SIG-M5 treated with dmso at 0.1 percent for 504 hours (cell line): ENCODE results near the gene IL1RAPL2.
"Not testable (repeated sequence)": the region's sequence is repeated elsewhere in the genome, so short reads cannot be mapped to it uniquely, and the experiment has no call there.

Experiments
- DNase-seq: peaks from one replicate; lab custom pipeline; 2025; ENCODE audit not compliant: unreplicated experiment; lab: John Stamatoyannopoulos, UW

Gene IL1RAPL2

DNA sequence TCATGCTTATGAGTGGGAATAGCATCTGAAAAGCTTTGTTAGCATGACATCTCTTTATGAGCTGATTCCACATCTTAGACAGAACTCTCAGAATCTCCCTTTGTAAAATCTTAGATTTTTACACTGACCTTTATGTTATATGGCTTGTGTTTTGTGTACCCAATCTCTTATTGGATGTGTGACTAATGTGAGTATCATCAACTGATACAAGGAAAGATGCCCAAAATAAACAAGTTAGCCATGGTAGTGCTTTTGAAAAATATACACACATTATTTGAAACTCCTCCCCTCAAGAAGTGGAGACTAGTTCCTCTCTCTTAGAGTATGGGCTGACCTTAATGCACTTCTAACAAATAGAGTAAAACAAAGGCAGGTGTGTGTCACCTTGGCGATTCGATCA, 1096.2 kb downstream of the IL1RAPL2 start:
- DNase-seq = no peak

DNA sequence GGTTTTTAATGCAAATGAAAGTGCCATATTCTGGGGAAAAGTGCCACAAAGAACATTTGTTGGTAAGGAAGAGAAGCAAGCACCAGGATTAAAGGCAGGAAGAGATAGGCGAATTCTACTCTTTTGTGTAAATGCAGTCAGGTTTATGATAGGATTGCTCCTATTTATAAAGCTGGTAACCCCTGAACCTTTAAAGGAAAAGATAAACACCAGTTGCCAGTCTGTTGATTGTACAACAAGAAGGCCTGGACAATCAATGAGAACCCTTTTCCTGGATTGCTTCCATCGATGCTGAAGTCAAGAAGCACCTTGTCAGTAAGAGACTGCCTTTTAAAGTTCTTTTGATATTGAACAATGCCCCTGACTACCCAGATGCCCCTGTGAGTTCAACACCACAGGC, 1098.2 kb downstream of the IL1RAPL2 start:
- DNase-seq = no peak

GRCh38 chrX:105684288-105684687, 1118.3 kb downstream of the IL1RAPL2 start:
- not testable (repeated sequence) for DNase-seq

DNA sequence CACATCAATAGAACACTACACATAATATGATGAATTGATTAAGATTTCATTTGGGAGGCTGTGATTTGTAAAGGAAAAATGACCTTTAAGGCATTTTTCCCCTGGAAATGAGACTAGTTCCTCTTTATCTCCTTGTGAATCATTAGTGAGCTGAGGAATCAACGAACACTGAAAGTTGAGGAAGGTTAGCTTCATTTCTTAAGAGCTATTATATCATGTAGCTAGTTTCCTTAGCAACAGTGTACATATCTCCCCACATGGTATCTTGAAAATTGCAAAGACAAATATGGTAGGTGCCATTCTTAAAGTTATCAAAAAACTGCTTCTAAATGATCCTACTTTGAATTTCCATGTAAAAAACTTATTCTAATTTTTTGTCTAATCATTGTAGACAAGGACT, 1128.8 kb downstream of the IL1RAPL2 start:
- no peak for DNase-seq

DNA sequence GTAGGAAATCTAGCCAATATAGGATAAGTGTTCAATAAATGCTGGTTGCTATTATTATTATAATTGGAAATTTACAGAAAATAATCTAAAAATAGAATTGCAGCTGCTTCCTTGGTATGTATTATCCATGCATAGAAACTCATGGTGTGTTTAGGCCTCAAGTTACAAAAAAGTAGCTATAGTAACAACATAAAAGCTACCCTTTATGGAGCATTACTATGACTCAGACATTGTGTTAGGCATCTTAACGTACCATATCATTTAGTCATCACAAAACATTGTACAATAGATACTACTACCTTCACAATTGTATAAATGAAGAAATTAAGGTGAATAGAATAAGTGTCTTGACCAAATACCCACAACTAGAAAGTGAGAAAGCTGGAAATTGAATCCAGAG, 1129.5 kb downstream of the IL1RAPL2 start:
- DNase-seq = no peak

GRCh38 chrX:105696870-105697269, 1130.9 kb downstream of the IL1RAPL2 start:
- DNase-seq = no peak

DNA sequence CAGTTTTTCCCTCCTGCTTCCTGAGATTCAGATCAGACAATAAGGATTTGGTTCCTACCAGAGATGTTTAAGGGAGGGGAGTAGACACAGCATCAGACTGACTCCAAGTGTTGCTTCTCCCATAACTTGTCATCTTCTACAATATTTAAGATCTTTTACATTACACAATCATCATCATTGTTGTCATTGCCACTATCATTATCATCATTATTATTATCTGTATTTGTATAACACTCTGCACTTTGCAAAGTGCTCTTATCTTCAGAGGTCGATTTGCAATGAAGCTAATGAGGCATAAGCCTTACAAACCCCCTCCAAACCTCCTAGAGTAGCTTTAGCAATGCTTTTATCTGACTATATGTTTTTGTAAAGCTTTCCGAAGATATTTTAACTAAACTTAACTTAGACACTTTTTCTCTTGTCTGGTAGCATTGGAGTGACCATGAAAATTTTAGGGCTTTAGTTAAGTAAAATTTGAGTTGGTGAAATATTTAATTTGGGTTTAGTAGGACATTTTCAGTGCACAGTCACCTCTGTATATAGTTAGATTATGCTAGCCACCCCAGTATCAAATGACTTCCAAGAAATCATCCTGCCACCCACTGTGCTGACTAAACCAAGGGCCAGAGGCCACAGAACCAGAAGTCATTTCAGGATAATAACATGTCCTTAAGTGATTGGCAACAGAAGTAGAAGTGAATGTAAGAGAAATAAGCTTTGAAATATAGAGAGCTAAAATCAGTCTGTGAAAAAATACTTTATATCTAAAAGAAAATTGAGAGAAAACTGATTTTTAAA, 1132.2 kb downstream of the IL1RAPL2 start:
- DNase-seq = no peak

- DNase-seq = no peak
These were observed 1134.3 kb downstream of the IL1RAPL2 start for GRCh38 chrX:105700331-105700730.

DNA sequence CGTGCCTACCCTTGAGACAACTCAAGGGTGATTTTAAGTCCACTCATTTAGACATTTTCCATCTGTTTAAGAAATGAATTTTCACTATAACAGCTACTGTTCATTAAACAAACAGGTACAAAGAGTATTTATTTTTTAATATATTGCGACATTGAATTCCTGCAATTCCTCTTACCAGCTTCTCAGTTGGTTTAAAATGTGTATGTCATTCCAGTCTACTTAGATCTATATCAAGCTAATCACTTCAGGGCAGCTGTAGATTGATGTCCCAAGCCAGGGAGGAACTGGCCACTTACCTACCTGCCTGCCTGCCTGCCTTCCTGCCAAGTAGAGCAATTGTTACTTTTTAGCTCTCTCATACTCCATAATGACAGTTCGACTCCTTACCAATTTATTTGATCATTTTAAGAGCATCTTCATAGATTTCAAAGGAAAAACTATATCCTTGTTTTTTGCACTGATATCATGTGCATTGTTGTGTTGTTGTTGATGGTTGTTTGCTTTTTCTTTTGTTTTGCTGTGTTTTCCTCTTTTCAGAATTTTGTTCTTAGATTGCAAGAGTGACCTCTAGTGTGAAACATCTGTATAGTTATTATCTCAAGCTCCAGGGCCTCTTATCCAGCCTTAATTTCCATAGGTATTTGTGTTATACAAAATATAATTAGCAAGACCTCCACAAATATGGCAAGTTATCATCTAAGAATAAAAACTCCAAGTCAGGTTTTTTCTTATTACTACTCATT, 1135.5 kb downstream of the IL1RAPL2 start:
- DNase-seq = peak; percentile 34

DNA sequence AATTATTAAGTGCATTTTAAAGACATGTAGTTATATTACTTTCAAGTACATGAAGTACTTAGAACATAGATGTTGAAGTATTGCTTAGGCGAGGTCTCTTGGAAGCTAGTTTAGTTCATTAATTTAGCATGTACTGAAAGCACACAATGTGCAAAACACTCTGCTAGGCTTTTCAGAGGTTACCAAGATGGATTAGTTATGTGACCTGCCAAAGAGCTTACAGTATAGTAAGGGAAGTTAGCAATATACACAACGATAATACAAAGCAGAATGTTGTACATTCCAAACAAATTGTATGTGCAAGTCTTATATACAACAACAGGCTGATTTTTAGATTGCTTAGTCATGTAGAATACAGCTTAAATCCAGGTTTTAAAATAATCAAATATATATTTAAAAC, 1137.9 kb downstream of the IL1RAPL2 start:
- no peak for DNase-seq

GRCh38 chrX:105706041-105706440, 1140.0 kb downstream of the IL1RAPL2 start:
- no peak for DNase-seq

GRCh38 chrX:105711805-105712204, 1145.8 kb downstream of the IL1RAPL2 start:
- DNase-seq = no peak

- no peak for DNase-seq
These were observed 1149.7 kb downstream of the IL1RAPL2 start for GRCh38 chrX:105715746-105716145.

- DNase-seq = no peak
These were observed 1158.2 kb downstream of the IL1RAPL2 start for GRCh38 chrX:105723966-105724735.

- no peak for DNase-seq
These were observed 1159.2 kb downstream of the IL1RAPL2 start for GRCh38 chrX:105725228-105725627.

GRCh38 chrX:105738162-105738561, 1172.2 kb downstream of the IL1RAPL2 start:
- DNase-seq = no peak

DNA sequence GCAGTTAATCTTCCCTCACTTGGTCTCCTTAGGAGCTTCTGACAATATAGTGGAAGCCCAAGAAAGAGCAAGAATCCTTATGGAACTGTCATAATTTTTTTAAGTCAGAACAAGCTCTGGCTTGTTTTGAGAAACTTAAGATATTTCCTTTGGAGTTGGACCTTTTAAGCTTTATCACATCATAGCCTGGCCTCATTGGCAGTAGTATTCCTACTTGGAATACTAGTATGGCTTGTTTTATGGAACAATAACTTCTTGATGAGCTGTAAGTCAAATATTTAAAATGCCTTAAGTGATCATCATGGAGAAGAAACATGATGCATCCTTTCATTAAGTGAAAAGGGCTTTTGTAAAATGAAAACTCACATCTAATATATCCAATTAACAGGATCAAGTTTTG, 1178.3 kb downstream of the IL1RAPL2 start:
- no peak for DNase-seq

GRCh38 chrX:105744946-105745345, 1178.9 kb downstream of the IL1RAPL2 start:
- DNase-seq = no peak

- DNase-seq = no peak
These were observed 1179.9 kb downstream of the IL1RAPL2 start for GRCh38 chrX:105745863-105746262.

GRCh38 chrX:105752338-105752956, 1186.4 kb downstream of the IL1RAPL2 start:
- no peak for DNase-seq

DNA sequence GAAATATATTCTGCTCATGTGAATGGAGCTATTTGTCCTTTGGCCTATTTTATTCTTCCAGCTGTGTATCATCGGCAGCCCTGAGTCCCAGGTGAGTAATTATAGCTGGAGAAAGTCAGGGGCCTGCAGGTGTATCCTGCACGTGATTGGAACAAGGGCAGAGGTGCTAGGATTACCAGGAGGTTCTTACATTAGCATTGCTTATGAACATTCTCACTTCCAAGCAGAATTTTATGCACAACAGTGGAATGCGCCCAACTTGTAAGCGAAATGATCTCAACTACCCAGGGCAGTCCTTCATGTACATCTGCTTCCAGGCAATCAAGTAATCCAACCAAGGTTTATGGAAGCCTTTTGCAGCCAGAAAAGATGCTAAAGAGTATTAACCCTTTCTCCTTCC, 1187.4 kb downstream of the IL1RAPL2 start:
- DNase-seq = no peak
